Measurements from ENCODE around the gene MCM6. TPM values are rescaled to one million over a fixed set of nuclear protein-coding genes. Genes with fewer than 3 reads are reported as not detected.

Gene MCM6
- total RNA-seq (2021; fragmentation: NEBNext Ultra II Directional; extraction: Animal tissue kit (Norgen Biotek cat#: 25700)), result 10 to 100 TPM; 22.5 to 36.0 (median 33.2) TPM
- long read RNA-seq, transcript MCM6-201 (17 exons, 3,736 nt), result major isoform, 21 of 43 reads
- long read RNA-seq, partial matches to known transcripts, result 19 of 43 reads
- long read RNA-seq, other reads (novel, unspliced or antisense), result 3 of 43 reads

DNA sequence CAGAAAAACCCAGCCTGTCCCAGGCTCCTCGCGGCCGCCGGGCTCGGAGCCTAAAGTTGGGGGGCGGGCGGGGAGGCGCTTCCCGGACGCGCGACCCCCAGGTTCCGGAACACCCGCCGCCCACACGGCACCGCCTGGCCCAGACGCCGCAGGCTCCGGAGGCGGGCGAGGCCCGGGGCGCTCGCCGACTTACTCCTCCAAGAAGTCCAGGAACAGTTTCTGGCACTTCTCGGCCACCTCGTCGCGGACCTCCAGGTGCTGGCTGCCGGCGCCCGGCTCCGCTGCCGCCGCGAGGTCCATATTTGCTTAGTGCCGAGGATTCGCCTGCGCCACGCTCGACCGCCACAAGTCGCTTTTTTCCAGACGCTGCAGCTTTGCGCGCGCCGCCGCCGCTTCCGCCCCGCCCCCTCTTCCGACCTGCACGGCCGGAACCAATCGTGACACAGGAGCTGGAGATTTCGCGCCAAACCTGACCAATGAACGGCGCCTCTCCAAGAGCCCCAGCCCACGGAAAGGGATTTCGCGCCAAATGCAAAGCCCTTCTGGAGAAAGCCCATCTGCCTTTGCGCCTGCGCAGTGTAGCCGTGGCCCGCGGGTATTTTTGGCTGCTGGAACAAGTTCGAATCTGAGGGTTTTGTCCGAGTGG is at the start of gene MCM6:
MCM6 (minus strand) TSS at position 378 of the 646 bp plus-strand sequence; CDS start at position 300, 78 bp downstream.
- TF ChIP-seq CTCF (IDR thresholded peaks at IDR 0.05), result peak; percentile 33
- Mint-ChIP-seq H3K36me3 (ENCODE audit: low read depth) (no peaks in the 10 kb centered on the region; the same call in 1 of the 2 replicates), H3K27me3 (ENCODE audit: insufficient read depth) (peaks cover 3% of the 10 kb centered on the region; the same call in 1 of the 2 replicates), H3K27ac (peak within 1 kb of the TSS; percentile 86), H3K4me1 (ENCODE audit: low read depth) (peaks cover 32% of the 10 kb centered on the region), H3K9me3 (no peaks in the 10 kb centered on the region), H3K4me3 (peak within 1 kb of the TSS; percentile 95)
- peak; percentile 99 for DNase-seq

GRCh38 chr2:135925571-135925970 is 49.3 kb upstream of the MCM6 start:
- TF ChIP-seq CTCF (IDR thresholded peaks at IDR 0.05), result no peak
- peak; percentile 16 for DNase-seq
- no peaks in the 10 kb centered on the region for H3K27me3 Mint-ChIP-seq (ENCODE audit: insufficient read depth)
- H3K36me3 Mint-ChIP-seq (ENCODE audit: low read depth), result peaks cover 10% of the 10 kb centered on the region
- H3K27ac Mint-ChIP-seq, result no peak overlapping the region; the same call in 1 of the 2 replicates
- no peaks in the 10 kb centered on the region for H3K9me3 Mint-ChIP-seq
- peaks cover 16% of the 10 kb centered on the region for H3K4me1 Mint-ChIP-seq (ENCODE audit: low read depth)
- H3K4me3 Mint-ChIP-seq, result no peak overlapping the region

- Mint-ChIP-seq H3K36me3 (ENCODE audit: low read depth) (peaks cover 5% of the 10 kb centered on the region), H3K4me1 (ENCODE audit: low read depth) (no peaks in the 10 kb centered on the region), H3K27ac (no peak overlapping the region), H3K4me3 (no peak overlapping the region), H3K9me3 (no peaks in the 10 kb centered on the region), H3K27me3 (ENCODE audit: insufficient read depth) (no peaks in the 10 kb centered on the region)
- TF ChIP-seq CTCF (IDR thresholded peaks at IDR 0.05), result peak; percentile 83
- peak; percentile 21 for DNase-seq
These were observed 40.0 kb upstream of the MCM6 start for GRCh38 chr2:135916207-135916606.

DNA sequence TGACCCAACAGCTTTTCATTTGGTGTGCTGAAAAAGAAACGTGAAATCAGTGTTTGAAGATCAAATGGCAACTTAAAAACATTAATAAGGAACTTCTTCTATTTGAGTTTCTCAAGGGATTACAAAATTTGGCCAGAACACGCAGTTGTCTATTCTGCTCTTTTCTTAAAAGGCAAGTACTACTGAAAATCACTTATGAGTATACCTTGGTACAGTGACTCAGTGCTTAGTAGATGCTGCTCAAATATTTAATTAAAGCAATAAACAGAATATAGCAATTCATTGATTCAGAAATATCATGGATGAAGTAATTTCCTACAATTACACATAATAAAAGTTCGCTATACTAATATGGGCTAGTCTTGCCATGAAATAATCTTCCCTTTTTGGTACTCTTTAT is 38.2 kb upstream of the MCM6 start:
- DNase-seq, result no peak
- Mint-ChIP-seq H3K9me3 (no peaks in the 10 kb centered on the region), H3K4me3 (no peak overlapping the region), H3K4me1 (ENCODE audit: low read depth) (peaks cover 14% of the 10 kb centered on the region), H3K36me3 (ENCODE audit: low read depth) (peaks cover 12% of the 10 kb centered on the region), H3K27ac (no peak overlapping the region), H3K27me3 (ENCODE audit: insufficient read depth) (no peaks in the 10 kb centered on the region)
- no peak for TF ChIP-seq CTCF (IDR thresholded peaks at IDR 0.05)

GRCh38 chr2:135913727-135914365 is 37.6 kb upstream of the MCM6 start:
- no peak overlapping the region for H3K27ac Mint-ChIP-seq
- H3K27me3 Mint-ChIP-seq (ENCODE audit: insufficient read depth), result no peaks in the 10 kb centered on the region
- H3K4me1 Mint-ChIP-seq (ENCODE audit: low read depth), result peaks cover 17% of the 10 kb centered on the region
- peak; percentile 48 for DNase-seq
- no peaks in the 10 kb centered on the region for H3K9me3 Mint-ChIP-seq
- H3K36me3 Mint-ChIP-seq (ENCODE audit: low read depth), result peaks cover 15% of the 10 kb centered on the region
- H3K4me3 Mint-ChIP-seq, result no peak overlapping the region
- peak; percentile 90 for TF ChIP-seq CTCF (IDR thresholded peaks at IDR 0.05)
